Raji (cell line): ENCODE data around the gene MC2R.

ENCODE experiments used
- POLR2A ChIP-seq: IDR thresholded peaks from 2 replicates; pipeline ENCODE4 v1.6.1; 2011; ENCODE audit warnings: low read depth, low read length, control low read depth; ENCODE audit not compliant: insufficient read depth

MC2R gene

DNA sequence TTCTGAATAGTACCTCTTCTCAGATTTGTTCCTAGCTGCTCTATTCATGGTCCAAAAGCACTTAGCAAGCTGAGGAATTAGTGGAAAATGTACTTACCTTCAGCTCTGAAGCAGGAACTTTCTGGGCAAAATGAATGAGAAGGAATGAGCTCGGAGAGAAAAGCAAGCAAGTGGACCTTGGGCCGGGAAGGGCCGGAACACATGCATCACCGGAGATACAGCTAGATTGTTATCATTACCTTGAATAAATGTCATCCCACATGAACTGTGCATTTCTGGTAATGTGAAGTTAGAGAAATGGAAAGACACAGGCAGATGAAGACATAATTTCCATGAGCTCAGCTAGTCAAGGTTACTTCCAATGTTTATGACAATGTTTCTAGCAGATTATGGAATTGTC lies at the start of gene MC2R:
Gene MC2R (minus strand): TSS at position 146 of the 400 bp plus-strand sequence. CDS start 30,018 bp downstream, outside the sequence.
- TF ChIP-seq POLR2A: no peak

DNA sequence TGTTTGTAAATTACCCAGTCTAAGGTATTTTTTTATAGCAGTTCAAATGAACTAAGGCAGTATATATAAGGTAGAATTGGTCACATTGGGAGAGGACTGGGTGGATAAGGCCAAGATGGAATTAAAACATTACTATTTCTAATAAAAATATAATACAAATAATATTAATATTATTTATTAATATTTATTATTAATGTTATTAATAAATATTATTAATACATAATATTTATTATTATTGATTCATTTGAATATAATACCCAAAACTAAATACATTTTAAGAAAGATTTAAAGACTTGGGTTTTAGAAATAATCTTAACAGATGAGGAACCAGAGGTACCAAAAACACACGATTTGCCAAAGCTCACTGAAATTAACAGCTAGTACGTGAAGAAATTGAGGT lies 30.5 kb upstream of the MC2R start:
- no peak for TF ChIP-seq POLR2A

DNA sequence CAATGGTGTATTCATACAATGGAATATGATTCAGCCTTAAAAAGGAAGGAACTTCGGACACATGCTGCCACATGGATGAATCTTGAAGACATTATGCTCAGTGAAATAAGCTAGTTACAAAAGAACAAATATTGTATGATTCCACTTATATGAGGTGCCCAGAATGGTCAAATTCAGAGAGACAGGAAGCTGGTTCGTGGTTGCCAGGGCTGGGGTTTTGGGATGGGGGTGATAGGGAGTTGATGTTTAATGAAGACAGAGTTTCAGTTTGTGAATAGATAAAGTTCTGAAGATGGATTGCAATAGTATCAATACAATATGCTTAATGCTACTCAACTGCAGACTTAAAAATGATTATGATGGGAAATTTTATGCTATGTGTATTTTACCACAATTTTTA lies 28.0 kb upstream of the MC2R start:
- no peak for TF ChIP-seq POLR2A

DNA sequence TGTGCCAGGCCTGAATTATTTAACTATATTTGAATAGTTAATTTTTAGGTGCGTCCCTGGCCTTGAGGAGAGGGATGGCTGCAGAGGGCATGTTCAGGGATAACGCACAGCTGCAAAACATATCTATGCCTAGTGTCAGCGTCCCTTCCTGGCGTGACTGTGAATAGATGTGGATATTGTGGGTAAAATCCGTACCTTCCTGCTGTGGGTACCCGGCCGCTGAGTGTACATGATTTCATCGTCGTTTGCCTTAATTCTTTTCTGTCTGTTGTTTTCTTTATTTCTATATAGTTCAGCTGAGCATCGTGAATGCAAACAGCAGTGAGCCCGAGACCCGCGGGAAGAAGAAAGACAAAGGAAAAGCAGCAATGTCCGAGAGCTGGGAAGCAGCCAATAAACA lies 25.0 kb upstream of the MC2R start:
- no peak for TF ChIP-seq POLR2A

DNA sequence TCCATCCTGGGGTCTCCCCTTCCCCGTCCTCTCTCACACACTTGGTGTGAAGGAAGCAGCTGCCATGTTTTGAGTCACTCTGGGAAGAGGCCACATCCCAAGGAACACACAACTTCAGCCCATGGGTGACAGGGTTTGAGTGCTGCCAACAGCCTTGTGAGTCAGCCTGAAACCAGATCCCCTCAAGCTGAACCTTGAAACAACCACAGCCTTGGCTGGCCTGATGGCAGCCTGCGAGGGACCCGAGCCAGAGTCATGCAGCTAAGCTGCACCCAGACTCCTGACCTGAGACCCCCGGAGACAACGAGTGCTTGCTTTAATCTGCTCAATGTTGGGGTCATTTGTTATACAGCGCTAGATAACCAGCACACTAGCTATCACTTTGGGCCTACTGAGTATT lies 19.3 kb upstream of the MC2R start:
- TF ChIP-seq POLR2A: no peak

DNA sequence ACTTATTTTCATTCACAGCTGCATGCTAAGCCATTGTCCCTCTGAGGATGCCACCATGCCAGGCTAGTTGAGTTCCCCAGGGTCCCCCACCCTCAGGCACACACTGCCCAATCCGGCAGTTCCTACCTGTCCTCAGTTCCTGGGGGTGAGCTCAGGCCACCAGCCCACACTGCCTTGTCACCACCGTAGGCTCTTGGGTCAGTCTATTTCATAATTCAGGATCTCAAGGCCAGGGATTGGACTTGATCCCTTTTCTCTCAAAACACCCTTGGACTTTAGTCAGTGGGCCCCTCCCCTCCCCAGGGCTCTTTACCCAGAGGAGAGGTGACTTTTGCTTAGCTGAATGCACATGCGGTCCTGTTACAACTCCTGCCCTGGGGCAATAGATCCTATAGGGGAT lies 18.7 kb upstream of the MC2R start:
- no peak for TF ChIP-seq POLR2A

DNA sequence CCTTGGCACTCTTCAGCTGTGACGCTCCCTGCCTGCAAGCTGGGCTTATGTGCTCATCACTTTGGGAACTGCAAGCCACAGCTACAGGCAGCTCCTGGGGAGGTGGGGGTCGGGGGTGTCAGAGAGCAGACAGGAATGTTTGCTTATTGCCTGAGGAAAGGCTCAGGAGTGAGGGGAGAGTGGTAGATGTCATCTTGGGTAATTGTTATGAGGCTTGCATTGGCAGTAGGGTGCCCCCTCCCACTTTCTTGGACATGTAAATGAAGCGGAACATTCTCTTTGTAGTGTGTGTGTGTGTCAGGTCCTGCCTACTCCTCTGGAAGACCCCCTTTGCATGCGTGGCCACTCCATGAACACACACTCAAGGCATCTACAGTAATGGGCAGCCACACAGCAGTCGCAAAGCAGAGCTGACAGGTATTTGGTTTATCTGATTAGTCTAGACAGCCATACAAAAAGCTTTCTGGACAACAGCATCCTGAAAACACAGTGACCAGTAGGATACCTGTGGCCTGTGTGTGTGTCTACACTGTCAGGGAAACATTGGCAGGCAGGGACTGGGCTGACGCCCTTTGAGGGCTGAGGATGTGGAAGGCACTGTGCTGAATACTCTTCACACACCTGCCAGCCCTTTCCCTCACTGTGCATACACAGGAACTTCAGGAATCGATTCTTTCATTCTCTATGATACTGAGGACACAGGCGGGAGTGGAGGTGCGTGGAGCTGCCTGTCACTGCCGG lies 17.1 kb upstream of the MC2R start:
- no peak for TF ChIP-seq POLR2A

DNA sequence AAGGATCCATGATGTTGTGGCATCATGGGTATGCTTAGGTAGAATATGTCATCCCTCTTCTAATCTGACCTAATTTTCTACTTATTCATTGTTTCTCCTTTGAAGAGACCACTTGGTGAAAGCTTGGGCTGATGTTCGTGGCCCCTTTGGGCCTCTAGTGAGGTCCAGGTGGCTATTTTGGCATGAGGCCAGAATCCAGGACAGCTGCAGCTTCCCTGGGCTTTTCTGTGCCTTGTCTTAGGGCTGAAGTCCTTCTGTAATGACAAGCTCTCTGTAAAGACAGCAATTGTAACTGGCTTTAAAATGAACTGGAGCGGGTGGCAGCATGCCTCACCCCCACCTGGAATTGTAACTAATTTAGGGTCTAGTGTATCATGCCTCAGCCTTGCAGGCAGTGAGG lies 15.6 kb upstream of the MC2R start:
- TF ChIP-seq POLR2A: no peak

DNA sequence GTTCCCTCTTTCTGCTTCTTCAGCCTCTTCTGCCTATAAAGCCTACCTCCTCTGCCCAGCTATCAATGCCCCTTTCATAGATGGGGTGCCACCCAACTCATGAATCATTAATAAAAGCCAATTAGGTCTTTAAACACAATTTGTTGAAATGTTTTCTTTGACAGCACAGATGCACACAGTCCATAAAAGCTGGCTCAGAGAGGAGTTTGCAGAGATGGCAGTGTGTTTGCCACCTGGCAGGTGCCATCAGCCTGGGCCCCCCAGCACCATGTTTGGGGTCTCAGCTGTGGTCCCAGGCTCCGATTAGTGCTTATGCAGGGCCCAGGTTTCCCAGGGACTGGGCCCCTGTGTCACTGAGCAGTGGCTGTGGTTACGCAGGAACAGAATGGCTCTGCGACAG lies 7.9 kb upstream of the MC2R start:
- TF ChIP-seq POLR2A: no peak

DNA sequence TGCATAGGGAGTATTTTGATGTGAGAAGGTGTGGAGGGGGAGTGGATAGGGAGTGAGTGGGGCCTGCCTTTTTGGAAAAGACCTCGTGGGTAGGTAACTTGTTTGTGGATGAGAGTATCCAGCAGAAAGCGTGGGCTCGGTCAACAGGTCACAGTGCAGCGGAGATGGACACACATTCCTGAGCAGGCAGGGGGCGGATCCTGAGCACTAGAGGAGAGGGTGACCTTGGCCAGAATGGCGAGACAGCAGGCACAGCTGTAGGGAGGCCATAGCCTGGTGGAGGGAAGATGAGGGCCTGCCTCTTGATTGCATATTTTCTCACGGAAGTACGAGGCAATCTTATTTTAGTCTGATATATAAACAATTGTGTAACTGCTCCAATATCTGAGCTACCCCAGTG lies 3.6 kb upstream of the MC2R start:
- TF ChIP-seq POLR2A: no peak

DNA sequence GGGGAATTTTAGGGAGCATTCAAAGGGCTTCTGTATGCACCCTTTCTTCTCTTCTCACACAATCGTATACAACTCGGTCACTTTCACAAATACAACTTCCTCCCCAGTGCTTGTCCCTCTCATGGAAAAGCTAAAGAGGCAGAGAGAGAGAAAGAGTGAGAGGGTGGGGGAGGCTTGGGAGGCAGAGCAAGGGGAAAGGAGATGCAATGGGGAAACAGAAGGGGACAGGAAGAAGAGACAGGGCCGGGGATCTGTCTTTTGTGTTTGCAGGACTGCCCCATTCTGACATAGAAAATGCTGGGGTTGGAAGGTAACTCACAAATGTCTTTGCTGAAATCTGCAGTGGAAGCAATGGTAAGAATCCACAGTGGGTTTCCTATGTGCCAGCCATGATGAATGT lies 2.1 kb upstream of the MC2R start:
- no peak for TF ChIP-seq POLR2A

DNA sequence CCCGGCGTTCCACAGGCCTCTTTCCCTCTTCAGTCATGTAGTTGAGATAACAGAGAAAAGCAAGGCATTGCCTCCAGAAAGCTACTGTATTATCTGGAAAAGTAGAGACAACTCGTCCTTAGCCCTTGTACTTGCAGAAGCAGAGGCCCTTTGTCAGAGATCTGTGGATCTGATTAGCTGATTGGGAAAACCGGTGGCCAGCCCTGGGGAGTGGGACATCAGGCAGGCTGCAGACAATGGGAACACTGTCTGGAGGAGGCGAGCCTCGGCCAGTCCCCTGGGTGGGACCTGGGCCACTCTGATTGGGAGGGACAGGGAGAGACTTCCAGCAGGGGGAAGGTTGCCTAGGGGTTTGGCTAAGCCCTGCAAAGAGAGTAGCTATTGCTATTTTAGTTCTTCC lies 1.2 kb upstream of the MC2R start:
- TF ChIP-seq POLR2A: no peak

DNA sequence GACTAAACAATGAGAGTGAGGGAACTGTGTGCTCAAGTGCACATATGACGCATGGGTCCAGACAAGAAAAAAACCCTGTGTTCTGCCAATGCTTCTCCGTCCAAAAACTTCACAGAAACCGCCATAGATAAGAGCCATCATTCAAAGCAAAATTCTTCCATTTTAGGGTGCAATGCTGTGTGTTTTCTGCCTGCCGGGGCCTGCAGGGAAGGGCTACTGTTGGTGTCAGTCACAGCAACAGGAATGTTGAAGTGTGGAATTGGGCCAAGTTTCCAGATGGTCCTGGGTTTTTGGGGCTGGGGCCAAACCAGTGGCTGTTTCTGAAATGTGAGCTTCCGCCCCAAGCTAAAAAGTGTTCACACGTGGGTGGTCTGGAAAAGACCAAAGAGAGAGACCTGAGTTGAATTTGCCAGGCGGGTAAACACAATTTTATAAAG lies 677 bp upstream of the MC2R start:
- TF ChIP-seq POLR2A: no peak

DNA sequence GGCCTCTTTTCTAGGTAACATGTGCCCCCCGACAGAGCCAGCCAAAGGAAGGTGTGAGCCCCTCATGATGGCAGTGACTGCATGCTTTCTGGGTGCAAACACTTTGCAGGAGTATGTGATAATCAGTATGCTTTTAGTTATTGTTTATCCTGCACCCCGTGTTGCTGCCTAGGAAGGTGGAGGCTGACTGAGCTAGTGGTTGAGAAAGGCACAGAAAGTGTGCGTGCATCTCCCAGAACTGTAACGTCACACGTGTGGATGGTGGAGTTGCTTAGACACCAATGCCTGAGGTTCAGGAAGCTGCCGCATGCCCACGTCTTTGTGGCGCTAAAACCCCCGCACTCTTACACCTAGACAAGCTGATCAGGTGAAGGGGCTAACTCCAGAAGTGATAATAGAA lies 580 bp downstream of the MC2R start:
- no peak for TF ChIP-seq POLR2A

DNA sequence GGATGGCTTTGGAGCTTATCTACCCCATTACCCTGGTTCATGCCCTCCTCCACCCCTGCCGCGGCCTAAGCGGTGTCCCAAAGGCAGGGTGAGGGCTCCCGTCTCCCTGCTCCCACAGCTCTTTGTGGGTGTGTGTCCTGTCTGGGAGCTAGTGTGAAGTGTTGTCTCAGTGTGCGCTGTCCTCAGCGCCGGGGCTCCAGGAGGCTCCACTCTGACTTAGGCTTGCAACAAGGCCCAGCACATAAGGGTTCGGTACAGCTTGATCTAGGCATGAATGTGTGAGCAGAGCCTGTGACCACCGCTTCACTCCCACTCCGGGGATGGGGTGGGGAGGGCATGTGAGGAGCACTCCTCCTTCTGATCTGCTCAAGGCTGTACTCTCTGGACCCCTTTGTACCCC lies 1.2 kb downstream of the MC2R start:
- no peak for TF ChIP-seq POLR2A

DNA sequence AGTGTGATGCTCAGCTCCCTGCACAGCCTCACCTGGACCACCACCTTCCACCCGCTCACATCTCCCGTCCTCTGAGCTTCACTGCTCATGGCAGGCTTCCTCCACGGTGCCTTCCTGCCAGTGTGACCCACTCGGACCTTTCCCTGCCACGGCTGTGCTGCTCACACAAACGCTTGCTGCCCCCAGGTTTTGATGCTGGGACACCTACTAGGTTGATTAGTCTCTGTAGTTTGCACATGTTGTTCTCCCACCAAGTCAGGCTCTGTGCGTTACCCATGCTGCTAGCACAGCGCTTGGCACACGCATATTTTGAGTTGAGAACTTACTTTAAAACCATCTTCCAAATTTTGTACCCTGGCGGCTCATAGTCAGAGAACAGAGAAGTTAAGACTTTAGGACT lies 2.1 kb downstream of the MC2R start:
- no peak for TF ChIP-seq POLR2A

DNA sequence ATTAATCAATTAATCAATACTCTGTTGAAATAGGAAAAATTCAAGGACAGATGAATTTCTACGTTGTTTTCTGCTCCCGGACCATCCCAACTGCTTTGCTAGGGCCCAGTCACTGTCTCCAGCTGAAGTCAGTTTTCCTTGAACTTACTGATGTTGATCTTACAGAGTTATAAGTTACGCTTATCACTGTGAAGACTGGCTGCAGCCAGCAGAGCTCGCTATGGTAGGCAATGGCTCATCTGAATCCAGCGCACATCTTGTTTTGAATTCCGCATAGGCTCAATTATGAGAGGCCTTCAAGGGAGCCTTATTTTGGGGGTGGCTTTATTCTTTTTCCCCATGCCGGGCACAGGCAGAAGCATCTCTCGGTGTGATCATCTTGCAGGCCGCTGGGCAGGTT lies 2.7 kb downstream of the MC2R start:
- no peak for TF ChIP-seq POLR2A

DNA sequence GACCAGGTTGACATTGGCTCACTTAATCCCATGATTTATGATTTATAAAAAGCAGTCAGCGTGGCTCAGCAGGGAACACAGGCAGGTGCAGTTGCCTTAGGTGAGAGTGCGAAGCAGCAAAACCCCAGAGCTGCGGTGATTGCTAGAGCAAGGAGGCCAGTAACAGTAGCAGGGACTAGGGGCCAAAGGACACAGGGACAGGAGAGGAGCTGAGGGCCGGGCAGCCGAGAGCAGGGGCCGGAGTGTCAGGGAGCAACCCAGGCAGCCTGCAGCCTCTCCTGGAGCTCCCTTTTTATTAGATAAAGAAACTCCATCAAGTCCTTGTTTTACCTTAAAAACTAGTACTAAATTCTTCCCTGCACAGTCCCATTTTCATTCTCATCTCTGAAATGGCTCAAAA lies 4.3 kb downstream of the MC2R start:
- no peak for TF ChIP-seq POLR2A

DNA sequence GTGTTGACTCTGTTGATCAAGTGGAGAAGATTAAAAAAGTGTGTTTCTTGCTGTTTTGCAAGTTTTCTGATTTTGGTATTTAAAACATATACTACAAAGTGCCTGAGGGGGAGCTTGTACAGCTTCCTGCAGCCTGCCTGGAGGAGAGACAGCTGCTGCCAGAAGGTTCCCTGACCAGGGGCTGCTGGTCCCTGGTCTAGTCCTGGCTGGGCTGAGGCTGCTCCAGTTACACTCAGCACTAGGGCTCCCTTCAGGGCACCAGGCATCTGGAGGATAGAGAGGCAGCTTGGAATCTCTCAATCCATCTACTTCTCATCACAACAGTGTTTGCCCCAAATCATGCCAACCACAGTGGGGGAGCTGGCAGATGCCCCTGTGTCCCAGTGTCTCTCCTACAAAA lies 4.8 kb downstream of the MC2R start:
- no peak for TF ChIP-seq POLR2A
